Mucosa of descending colon (tissue), 3 donors: ENCODE results near the gene PWWP2B. TPM values are rescaled to one million over a fixed set of nuclear protein-coding genes. Genes with fewer than 3 reads are reported as not detected.

Experiments
- ATAC-seq: fragments of 200-7000 bp; cut with Tn5 transposase; one replicate; pipeline ENCODE4 v1.9.1; 2020; ENCODE audit warnings: mild to moderate bottlenecking, moderate library complexity
- DNase-seq, 3 donors: peaks; one replicate each; pipeline ENCODE4 v3.0.0-alpha.2; 2020
- H3K36me3 ChIP-seq: fragments of 200-600 bp; one replicate; pipeline ENCODE4 v1.8.0; 2021; ENCODE audit warnings: low read depth, mild to moderate bottlenecking
- H3K4me1 ChIP-seq: fragments of 200-600 bp; one replicate; pipeline ENCODE4 v1.8.0; 2021; ENCODE audit warnings: low read depth, mild to moderate bottlenecking
- H3K4me3 ChIP-seq: fragments of 200-600 bp; one replicate; pipeline ENCODE4 v1.8.0; 2021; ENCODE audit warnings: mild to moderate bottlenecking
- H3K9me3 ChIP-seq: fragments of 200-600 bp; one replicate; pipeline ENCODE4 v1.8.0; 2021; ENCODE audit warnings: mild to moderate bottlenecking
- intact Hi-C, 2 donors: fragments of 100-400 bp; cut with DNase I in 1 of 2; cut with micrococcal nuclease in 1 of 2; formaldehyde crosslinking; loops; one replicate each; pipeline versions ENCODE4 v1.11.0 to v1.11.1; 2022; cut with DNase I, micrococcal nuclease
- total RNA-seq, 3 donors: library from RNA; stranded (reverse); fragmentation: NEBNext Ultra II Directional in 2 of 3; extraction: Animal tissue kit (Norgen Biotek cat#: 25700) in 2 of 3; gene quantifications; one replicate each; pipeline versions ENCODE4 v1.2.1 to v1.2.4, GENCODE V29; 2021 to 2023
- TF ChIP-seq, protein P1 (sequence below): fragments of 200-600 bp; IDR thresholded peaks from one replicate; pipeline ENCODE4 v1.8.0; 2022; ENCODE audit warnings: antibody characterized with exemption, mild to moderate bottlenecking
- donor health status: DM: no; HTN: no; CAD: no; lungs with moderate emphysema.
- donor health status: DM: no; HTN: no; CAD: no.
- donor health status: DM: no; HTN: yes; CAD: no.

PWWP2B gene
- total RNA-seq, 3 donors from 2014 or later = 37.7 to 55.6 (median 41.7) TPM

DNA sequence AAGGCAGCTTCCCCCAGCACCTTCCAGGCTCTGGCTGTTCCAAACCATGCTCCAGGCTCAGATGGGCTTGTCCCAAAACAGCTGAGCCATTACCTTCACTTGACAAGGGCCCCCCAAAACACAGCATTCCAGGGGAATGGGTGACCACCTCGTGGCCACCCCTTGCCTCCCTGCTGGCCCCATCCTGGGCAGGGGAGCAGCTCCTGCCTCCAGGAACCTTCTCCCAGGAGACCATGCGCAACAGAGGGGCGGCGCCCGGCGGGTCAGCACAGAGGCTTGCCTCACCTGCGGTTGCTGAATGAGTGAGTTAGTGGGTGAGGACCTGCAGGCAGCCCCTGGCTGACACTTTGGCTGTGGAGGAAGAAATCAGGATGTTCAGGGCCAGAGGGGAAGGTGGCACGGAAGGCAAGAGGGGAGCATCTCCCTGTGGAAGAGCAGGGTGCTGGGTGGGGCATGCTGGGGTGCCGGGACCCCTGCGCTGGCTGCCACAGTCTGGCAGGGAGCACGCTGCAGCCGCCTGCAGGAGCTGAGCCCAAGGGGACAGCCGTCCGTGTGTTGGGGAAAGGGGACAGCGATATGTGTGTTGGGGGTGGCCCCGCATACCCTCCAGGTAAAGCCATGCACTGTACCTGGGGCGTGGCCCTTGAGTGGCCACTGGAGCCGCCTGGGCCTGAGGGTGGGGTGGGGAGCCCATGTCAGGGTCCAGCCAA, 54.7 kb downstream of the PWWP2B start:
- TF ChIP-seq, protein P1, sequence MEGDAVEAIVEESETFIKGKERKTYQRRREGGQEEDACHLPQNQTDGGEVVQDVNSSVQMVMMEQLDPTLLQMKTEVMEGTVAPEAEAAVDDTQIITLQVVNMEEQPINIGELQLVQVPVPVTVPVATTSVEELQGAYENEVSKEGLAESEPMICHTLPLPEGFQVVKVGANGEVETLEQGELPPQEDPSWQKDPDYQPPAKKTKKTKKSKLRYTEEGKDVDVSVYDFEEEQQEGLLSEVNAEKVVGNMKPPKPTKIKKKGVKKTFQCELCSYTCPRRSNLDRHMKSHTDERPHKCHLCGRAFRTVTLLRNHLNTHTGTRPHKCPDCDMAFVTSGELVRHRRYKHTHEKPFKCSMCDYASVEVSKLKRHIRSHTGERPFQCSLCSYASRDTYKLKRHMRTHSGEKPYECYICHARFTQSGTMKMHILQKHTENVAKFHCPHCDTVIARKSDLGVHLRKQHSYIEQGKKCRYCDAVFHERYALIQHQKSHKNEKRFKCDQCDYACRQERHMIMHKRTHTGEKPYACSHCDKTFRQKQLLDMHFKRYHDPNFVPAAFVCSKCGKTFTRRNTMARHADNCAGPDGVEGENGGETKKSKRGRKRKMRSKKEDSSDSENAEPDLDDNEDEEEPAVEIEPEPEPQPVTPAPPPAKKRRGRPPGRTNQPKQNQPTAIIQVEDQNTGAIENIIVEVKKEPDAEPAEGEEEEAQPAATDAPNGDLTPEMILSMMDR = no peak
- peaks cover 57% of the 10 kb centered on the region for H3K4me1 ChIP-seq
- ATAC-seq (no peak), DNase-seq (peak; percentile 69 to 80 (median 80))
- H3K36me3 ChIP-seq = no peaks in the 10 kb centered on the region
- no peak overlapping the region for H3K4me3 ChIP-seq
- no peaks in the 10 kb centered on the region for H3K9me3 ChIP-seq
- intact Hi-C loops = loop anchor here in 1 of 2 donors (5.0 to 10.0 kb wide), 2 partner anchors 64 to 227 kb away; no protein-coding TSS in a partner anchor

DNA sequence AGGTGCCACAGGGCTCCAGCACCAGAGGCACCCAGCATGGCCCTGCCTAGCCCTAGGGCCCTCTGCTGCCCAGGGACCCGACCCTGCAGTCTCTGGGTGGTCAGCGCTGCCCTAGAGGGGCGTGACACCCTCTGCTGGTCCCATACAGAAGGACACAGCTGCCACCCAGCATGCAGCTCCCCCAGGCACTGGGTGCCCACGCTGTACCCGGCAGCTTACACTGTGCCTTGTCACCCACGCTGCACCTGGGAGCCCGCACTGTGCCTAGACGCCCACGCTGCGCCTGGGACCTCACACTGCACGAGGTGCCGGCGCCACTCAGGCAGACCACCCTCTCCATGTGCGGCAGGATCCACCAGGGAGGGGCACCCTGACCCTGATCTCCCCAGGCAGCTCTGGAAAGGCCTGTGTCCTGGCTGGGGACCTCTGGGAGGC, 55.2 kb downstream of the PWWP2B start:
- no peak for ATAC-seq
- intact Hi-C loops = loop anchor here in 1 of 2 donors (5.0 to 10.0 kb wide), 2 partner anchors 65 to 227 kb away; no protein-coding TSS in a partner anchor
- peak in 1 of 3 donors; percentile 68 for DNase-seq

DNA sequence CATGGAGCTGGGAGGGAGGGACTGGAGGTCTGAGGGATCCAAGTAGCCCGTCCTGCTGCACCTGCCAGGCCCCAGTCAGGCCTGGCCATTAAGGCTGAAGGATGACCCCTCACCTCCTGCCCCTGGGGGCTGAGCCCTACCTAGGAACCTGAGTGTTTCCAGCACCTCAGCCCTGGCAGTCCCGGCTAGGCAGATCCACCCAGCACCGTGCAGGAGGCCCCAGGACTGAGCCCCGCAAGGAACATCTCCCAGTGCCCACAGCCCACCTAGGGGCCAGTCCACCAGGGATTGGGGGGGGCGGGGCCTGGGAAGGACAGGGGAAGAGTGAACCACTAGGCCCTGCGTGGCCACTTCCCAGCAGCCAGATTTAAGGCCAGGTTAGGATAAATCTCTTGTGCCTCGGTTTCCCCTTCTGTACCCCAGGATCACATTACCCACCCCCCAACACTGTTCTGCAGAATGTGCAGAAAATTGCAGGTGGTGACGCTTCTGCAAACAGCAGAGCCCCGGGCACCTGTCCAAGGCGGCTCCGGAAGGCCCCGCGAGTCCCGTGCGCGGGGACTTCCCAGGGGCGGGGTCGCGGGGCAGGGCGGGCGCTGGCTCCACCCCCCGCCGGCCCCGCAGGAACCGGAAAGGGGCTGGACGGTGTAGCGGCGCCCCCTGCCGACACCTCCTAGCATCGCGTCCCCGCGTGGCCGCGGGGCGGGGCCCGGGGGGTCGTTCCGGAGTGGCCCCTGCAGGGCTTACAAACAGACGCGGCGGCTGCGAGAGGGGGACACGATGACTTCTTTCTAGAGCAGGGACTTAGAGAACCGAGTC, 55.9 kb downstream of the PWWP2B start:
- H3K9me3 ChIP-seq = no peaks in the 10 kb centered on the region
- peaks cover 48% of the 10 kb centered on the region for H3K4me1 ChIP-seq
- no peaks in the 10 kb centered on the region for H3K36me3 ChIP-seq
- peak; percentile 96 for DNase-seq
- no peak overlapping the region for H3K4me3 ChIP-seq
- intact Hi-C loops = loop anchor here in 1 of 2 donors (5.0 to 10.0 kb wide), 2 partner anchors 66 to 228 kb away; no protein-coding TSS in a partner anchor
- TF ChIP-seq, protein P1 = peak; percentile 90
- ATAC-seq = peak; percentile 80

More for the DNA sequence above, 55.2 kb downstream of the PWWP2B start:
- H3K4me3 ChIP-seq = no peak overlapping the region
- H3K4me1 ChIP-seq = peaks cover 52% of the 10 kb centered on the region
- TF ChIP-seq, protein P1 = no peak
- no peaks in the 10 kb centered on the region for H3K9me3 ChIP-seq
- H3K36me3 ChIP-seq = no peaks in the 10 kb centered on the region

DNA sequence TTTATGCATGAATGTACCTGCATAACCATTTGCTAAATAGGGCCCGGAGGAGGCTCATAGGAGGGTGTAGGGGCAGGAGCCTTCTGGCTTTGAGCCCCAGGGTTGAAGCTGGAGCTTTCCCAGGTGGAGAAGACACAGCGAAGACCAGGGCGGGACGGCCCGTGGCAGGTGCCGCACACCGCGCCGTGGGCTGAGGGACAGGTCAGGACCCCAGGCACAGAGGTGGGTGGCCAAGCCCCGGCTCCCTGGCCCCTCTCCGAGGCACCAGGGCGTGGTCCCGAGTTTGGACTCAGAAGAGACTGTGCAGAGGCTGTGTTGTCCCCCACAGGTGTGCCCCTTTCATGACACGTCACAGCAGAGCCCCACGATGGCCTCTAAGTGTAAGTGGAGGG, 56.5 kb downstream of the PWWP2B start:
- H3K4me1 ChIP-seq = peaks cover 49% of the 10 kb centered on the region
- H3K9me3 ChIP-seq = no peaks in the 10 kb centered on the region
- DNase-seq (peak in 1 of 3 donors; percentile 63), ATAC-seq (peak; percentile 0)
- TF ChIP-seq, protein P1 = no peak
- no peaks in the 10 kb centered on the region for H3K36me3 ChIP-seq
- intact Hi-C loops = loop anchor here in 1 of 2 donors (5.0 to 10.0 kb wide), 2 partner anchors 66 to 229 kb away; no protein-coding TSS in a partner anchor
- no peak overlapping the region for H3K4me3 ChIP-seq

DNA sequence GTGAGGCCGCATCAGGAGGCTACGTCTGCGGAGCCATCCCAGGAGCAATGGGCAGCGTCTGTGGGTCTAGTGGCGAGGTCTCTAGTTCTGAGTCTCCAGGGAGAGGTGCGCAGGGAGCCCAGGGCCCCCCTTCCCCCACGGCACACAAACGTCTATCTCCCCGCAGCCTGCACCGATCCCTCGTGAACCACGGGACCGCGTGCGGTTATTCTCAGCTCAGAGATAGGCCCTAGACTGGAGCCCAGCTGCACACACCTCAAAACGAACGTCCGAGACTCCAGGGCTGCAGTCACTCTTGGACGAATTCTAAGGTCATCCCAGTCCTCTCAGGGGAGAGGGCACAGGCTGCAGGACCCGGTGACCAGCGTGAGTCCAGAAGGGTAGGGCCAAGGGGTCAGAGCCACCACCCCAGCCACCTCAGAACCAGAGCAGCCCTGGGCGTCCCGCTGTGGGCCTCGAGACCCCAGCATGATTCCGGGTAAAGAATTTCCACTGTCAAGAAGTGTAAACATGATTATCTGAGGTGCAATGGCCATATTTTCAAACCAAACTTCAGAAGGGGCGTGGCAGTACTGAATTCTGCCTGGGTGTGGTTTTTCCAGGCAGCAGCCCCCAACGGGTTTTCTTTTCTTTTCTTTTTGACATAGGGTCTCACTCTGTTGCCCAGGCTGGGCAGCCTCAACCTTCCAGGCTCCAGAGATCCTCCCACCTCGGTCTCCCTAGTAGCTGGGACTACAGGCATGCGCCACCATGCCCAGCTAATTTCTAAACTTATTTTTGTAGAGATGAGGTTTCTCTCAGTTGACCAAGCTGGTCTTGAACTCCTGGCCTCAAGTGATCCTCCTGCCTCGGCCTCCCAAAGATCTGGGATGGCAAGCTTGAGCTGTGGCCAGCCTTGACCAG, 57.5 kb downstream of the PWWP2B start:
- Histone ChIP-seq H3K9me3 (no peaks in the 10 kb centered on the region), H3K4me3 (no peak overlapping the region), H3K4me1 (peaks cover 57% of the 10 kb centered on the region), H3K36me3 (no peaks in the 10 kb centered on the region)
- ATAC-seq (no peak), DNase-seq (peak in 2 of 3 donors; percentile 49 to 56)
- intact Hi-C loops = loop anchor here (5.0 to 10.0 kb wide), 3 partner anchors 67 to 230 kb away; no protein-coding TSS in a partner anchor
- TF ChIP-seq, protein P1 = no peak
